Activated naive CD8-positive, alpha-beta T cell treated with anti-CD3 and anti-CD28 coated beads for 36 hours (primary cell): ENCODE data around the gene FAM78B. TPM values are rescaled to one million over a fixed set of nuclear protein-coding genes. Genes with fewer than 3 reads are reported as not detected.

Experiments used
- DNase-seq: peaks from one replicate; pipeline ENCODE4 v3.0.0; 2021
- H3K27ac Mint-ChIP-seq: one replicate; pipeline ENCODE4 v1.8.0; 2022; ENCODE audit warnings: mild to moderate bottlenecking, moderate library complexity, mixed read lengths
- H3K27me3 Mint-ChIP-seq: one replicate; pipeline ENCODE4 v1.8.0; 2022; ENCODE audit warnings: mild to moderate bottlenecking, mixed read lengths
- H3K36me3 Mint-ChIP-seq: one replicate; pipeline ENCODE4 v1.8.0; 2021; ENCODE audit warnings: mild to moderate bottlenecking, mixed read lengths
- H3K4me1 Mint-ChIP-seq: one replicate; pipeline ENCODE4 v1.8.0; 2021; ENCODE audit warnings: mixed read lengths
- H3K4me3 Mint-ChIP-seq: one replicate; pipeline ENCODE4 v1.8.0; 2022; ENCODE audit warnings: mild to moderate bottlenecking, moderate library complexity, mixed read lengths
- H3K9me3 Mint-ChIP-seq: one replicate; pipeline ENCODE4 v1.8.0; 2022; ENCODE audit warnings: mixed read lengths
- total RNA-seq, 2 experiments: library from RNA; stranded (reverse); gene quantifications; one replicate each; pipeline ENCODE4 v1.2.3, GENCODE V29; 2021

FAM78B gene, protein sequence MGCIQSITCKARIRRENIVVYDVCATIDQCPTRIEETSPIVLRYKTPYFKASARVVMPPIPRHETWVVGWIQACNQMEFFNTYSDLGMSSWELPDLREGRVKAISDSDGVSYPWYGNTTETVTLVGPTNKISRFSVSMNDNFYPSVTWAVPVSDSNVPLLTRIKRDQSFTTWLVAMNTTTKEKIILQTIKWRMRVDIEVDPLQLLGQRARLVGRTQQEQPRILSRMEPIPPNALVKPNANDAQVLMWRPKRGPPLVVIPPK
- total RNA-seq, result under 1 TPM; 0.62 to 0.74 TPM

DNA sequence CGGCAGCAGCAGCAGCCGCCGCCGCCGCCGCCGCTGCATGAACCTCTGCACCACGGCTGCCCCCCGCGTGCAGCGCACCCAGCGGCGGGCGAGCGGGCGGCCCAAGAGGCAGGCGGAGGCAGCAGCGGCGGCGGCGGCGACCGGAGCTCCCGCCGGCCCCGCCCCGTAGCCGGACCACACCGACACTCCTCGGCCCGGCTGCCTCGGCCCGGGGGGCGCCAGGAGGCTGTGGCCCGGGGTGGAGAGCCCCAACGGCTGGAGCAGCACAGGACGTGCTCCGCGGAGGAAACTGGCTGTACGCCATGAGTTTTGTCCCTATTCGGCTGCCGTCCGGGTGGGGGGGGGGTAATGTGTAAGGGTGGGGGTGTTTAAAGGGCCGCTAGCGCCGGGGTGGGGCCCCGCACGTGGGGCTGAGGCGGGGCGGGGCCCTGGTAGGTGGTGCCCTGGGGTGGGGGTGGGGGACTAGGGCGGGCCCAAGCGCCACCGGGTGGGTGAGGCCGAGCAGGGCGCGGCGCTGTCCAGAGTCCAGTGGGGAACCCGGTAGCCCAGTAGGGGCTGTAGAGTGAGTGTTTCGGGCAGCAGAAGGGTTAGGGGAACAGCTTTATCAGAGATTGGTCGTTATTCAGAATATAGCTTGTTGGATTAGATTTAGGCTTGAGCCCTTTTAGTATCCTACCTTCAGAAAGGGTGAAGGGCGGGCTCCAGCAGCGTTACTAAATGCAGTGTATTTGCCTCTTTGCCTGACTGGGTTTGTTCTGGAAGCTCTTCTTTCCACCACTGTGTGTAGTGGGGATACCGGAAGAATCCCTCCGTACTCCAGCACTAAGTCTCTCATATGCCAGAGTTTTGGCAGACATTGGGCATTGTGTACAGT, at the start of gene FAM78B:
TSS of gene FAM78B (minus strand) at position 304 of the 874 bp plus-strand sequence. CDS start 753 bp downstream, outside the sequence.
- no peaks in the 10 kb centered on the region for H3K36me3 Mint-ChIP-seq
- peak; percentile 66 for DNase-seq
- H3K4me3 Mint-ChIP-seq, result peak within 1 kb of the TSS; percentile 77
- H3K27me3 Mint-ChIP-seq, result peaks cover 51% of the 10 kb centered on the region
- peak within 1 kb of the TSS; percentile 17 for H3K27ac Mint-ChIP-seq
- no peaks in the 10 kb centered on the region for H3K9me3 Mint-ChIP-seq
- H3K4me1 Mint-ChIP-seq, result peaks cover 29% of the 10 kb centered on the region

DNA sequence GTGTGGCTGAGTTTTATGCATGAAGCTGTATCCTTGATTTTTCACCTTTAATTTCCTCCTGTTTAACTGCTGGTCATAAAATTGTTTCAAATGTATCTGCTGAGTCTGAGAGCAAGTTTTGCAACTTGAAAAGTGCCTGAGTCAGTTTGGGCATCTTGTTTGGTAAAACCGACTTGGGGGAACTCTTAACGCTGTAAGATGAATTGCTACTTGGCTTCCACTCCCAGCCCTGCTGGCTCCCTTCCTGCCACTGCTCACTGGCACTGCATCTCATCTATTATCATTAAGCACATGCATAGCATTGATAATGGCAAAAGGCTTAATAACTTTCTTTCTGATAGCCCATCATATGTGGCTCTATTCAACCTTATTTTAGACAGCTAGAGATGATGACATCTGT, 35.7 kb upstream of the FAM78B start:
- Mint-ChIP-seq H3K4me1 (no peaks in the 10 kb centered on the region), H3K27me3 (no peaks in the 10 kb centered on the region), H3K36me3 (no peaks in the 10 kb centered on the region), H3K27ac (no peak overlapping the region), H3K4me3 (no peak overlapping the region), H3K9me3 (no peaks in the 10 kb centered on the region)
- DNase-seq, result no peak

DNA sequence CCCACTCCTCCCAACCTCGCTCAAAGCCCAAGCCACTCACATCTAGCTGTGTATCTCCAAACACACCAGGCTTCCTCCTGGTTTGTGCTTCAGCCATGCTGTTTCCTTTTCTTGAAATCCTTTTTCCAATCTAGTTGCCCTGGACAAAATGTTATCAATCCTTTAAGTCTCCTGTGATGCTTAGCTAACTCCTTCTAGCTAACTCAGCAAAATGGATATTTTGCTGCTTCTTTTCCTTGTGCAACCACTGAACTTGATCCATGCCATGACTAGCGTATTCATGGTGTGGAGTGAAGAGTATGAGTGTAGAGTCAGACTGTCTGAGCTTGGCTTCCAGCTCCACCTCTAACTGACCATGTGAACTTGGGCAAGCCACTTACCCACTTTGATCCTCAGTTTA, 33.9 kb upstream of the FAM78B start:
- H3K27me3 Mint-ChIP-seq, result no peaks in the 10 kb centered on the region
- H3K9me3 Mint-ChIP-seq, result no peaks in the 10 kb centered on the region
- DNase-seq, result no peak
- H3K4me1 Mint-ChIP-seq, result no peaks in the 10 kb centered on the region
- H3K36me3 Mint-ChIP-seq, result no peaks in the 10 kb centered on the region
- H3K4me3 Mint-ChIP-seq, result no peak overlapping the region
- H3K27ac Mint-ChIP-seq, result no peak overlapping the region

DNA sequence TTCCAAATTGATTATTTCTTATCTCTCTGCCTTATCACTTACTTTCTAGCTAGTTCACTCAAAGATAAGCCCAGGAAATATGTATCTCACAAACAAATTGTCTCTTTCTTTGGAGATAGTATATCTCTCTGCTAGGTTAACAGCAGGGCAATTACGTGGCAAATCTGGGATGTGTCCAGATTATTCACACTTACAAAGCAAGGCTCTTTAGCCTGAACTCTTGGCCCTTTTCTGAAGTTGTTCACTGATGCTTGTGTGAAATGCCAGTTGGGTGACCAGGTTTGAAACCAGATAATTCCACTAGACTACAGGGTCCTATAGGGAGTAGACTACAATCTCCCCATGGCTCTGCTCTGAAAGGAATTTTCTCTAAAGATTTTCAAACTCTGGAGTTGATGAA, 30.8 kb upstream of the FAM78B start:
- no peaks in the 10 kb centered on the region for H3K27me3 Mint-ChIP-seq
- no peaks in the 10 kb centered on the region for H3K9me3 Mint-ChIP-seq
- no peaks in the 10 kb centered on the region for H3K36me3 Mint-ChIP-seq
- no peak overlapping the region for H3K4me3 Mint-ChIP-seq
- DNase-seq, result no peak
- H3K4me1 Mint-ChIP-seq, result no peaks in the 10 kb centered on the region
- H3K27ac Mint-ChIP-seq, result no peak overlapping the region

DNA sequence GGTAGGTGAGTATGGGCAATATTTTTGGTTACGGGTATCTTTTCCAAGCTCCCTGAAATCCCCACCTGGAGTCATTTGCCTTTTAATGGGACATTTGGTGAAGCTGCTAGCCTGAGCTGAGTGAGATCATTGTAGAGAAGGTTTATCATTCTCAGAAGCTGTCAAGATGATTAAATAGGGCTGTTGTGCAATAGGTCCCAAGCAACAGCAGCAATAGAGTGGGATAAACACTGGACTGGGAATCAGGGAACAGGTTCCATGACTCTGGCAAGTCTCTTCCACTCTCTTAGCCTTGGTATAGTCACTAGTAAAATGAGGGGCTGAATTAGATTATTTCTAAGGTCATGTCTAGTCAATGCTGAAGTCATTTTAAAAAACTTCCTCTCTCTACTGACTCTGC, 30.3 kb upstream of the FAM78B start:
- H3K4me3 Mint-ChIP-seq, result no peak overlapping the region
- no peaks in the 10 kb centered on the region for H3K27me3 Mint-ChIP-seq
- DNase-seq, result no peak
- no peak overlapping the region for H3K27ac Mint-ChIP-seq
- H3K9me3 Mint-ChIP-seq, result no peaks in the 10 kb centered on the region
- H3K36me3 Mint-ChIP-seq, result no peaks in the 10 kb centered on the region
- H3K4me1 Mint-ChIP-seq, result no peaks in the 10 kb centered on the region

DNA sequence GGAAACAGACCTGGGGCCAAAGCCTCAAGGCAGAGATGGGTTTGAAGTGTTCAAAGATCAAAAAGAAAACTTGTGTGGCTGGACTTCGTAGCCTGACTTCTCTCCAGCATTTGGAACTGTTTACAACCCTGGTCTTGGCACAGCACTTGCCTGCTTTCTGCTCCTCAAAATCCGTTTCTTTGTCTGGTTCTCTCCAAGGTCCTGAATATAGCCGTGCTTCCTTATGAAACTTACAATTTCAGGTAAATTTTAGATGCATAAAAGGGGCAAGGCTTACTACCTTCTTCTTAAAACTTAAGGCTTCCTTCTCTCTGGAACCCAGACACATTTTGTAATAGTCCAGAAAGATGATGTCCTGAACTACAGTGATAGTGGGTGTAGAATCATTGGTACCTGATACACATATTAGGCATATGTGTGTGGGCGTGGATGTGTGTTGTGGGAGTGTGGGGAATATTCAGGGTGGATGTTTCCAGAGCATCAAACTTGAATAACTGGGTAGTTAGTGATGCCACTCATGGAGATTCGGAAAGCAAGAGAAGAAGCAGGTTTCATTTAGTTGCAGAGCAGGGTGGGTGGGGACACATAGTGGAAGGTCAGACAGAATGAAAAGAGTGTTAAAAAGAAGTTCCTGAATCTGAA, 26.4 kb upstream of the FAM78B start:
- Mint-ChIP-seq H3K9me3 (no peaks in the 10 kb centered on the region), H3K27me3 (no peaks in the 10 kb centered on the region), H3K4me1 (no peaks in the 10 kb centered on the region), H3K36me3 (no peaks in the 10 kb centered on the region), H3K4me3 (no peak overlapping the region), H3K27ac (no peak overlapping the region)
- no peak for DNase-seq

DNA sequence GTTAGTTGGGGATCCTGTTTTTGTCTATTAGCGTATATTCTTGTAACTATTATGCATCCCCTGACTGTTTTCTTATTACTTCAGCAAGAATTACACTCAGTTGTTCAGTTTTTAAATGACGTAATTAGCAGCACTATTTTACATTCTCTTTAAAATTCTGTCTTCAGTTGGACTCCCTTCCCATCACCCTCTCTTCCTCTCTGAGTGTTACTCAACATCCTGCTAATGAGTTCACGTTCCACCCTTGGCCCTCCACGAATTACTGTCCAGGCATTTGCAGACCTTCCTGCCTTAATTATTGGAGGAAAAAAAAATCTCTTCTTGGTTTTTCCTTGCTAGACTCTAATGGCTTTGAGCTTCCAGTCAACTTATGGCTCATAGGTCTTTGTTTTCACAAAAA, 23.6 kb upstream of the FAM78B start:
- Mint-ChIP-seq H3K36me3 (no peaks in the 10 kb centered on the region), H3K9me3 (no peaks in the 10 kb centered on the region), H3K27me3 (no peaks in the 10 kb centered on the region), H3K4me3 (no peak overlapping the region), H3K4me1 (no peaks in the 10 kb centered on the region), H3K27ac (no peak overlapping the region)
- no peak for DNase-seq

DNA sequence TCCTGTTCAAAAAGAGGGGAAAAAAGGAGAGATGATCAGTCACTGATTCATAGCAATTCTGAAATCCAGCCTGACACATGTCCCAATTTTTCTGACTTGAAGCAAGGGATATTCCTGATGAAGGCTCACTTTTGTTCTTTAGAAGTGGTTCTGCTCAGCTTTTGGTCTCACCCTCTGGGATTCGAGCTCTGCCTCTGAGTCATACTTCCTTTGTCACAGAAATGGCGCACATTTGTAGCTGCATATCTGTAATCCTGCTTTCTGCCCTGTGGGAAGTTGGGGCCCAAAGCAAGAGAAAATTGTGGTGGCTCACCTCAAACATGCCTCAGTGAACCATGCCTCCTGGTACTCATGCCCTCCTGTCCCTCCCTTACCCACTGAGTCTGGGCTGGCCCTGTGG, 22.3 kb upstream of the FAM78B start:
- no peak overlapping the region for H3K4me3 Mint-ChIP-seq

DNA sequence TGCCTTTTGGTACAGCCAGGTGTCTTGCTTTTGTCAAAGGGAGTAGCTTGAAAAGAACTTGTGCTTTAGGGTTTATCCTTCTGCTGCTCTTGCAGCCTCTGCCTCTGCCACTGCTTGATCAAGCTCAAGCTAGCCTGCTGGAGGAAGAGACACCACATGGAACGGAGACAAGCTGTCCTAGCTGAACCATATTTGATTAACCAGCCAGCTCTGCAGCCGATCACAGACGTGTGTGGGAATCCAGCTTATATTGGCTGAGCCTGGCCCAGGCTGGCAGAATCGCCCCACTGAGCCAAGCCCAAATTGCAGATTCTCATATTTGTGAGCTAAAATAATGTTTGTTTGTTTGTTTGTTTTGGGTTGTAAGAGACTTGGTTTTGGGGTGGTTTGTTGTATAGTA, 18.7 kb upstream of the FAM78B start:
- Mint-ChIP-seq H3K4me1 (no peaks in the 10 kb centered on the region), H3K9me3 (no peaks in the 10 kb centered on the region), H3K36me3 (no peaks in the 10 kb centered on the region), H3K27me3 (peaks cover 13% of the 10 kb centered on the region), H3K4me3 (no peak overlapping the region), H3K27ac (no peak overlapping the region)
- DNase-seq, result no peak

More for the DNA sequence above, 22.3 kb upstream of the FAM78B start:
- Mint-ChIP-seq H3K36me3 (no peaks in the 10 kb centered on the region), H3K27ac (no peak overlapping the region), H3K27me3 (peaks cover 5% of the 10 kb centered on the region), H3K4me1 (no peaks in the 10 kb centered on the region), H3K9me3 (no peaks in the 10 kb centered on the region)
- no peak for DNase-seq

DNA sequence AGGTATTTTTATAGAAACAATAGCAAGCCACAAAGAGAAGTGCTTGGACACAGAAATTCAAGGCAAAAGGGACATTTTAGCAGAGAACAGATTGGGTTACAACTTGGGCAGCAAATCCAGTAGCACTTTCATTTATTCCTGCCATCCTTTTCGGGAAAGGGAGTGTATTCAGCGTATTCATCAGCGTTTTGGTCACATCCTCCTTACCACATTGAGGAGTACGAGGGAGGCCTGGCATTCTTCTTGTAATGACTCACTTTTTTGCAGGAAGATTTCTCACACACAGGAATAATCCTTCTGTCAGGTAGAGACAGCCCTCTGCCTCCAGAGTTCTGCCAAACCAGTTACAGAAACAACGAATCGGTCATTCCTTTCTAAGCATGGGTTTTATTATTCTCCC, 18.1 kb upstream of the FAM78B start:
- H3K4me3 Mint-ChIP-seq, result no peak overlapping the region
- H3K36me3 Mint-ChIP-seq, result no peaks in the 10 kb centered on the region
- peaks cover 13% of the 10 kb centered on the region for H3K27me3 Mint-ChIP-seq
- no peaks in the 10 kb centered on the region for H3K4me1 Mint-ChIP-seq
- no peaks in the 10 kb centered on the region for H3K9me3 Mint-ChIP-seq
- DNase-seq, result no peak
- H3K27ac Mint-ChIP-seq, result no peak overlapping the region

DNA sequence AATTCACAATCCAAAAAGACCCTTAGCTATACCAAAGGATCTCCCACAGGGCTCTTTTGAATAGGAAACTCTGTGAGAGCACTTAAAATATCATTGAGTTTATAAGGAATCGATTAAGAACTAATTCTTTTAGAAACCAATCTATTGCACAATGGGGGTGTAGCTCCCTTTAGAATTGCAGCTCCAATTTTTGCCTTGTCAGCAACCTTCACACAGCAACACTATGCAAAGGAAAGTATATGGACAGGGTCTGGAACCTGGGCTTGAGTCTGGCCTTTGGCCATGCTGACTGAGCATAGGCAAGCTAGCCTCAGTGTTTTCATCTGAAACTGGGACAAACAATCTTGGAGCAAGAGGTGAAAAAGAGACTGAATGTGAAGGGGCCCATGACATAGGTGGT, 17.2 kb upstream of the FAM78B start:
- no peaks in the 10 kb centered on the region for H3K4me1 Mint-ChIP-seq
- H3K9me3 Mint-ChIP-seq, result no peaks in the 10 kb centered on the region
- DNase-seq, result no peak
- H3K27me3 Mint-ChIP-seq, result peaks cover 15% of the 10 kb centered on the region
- no peak overlapping the region for H3K27ac Mint-ChIP-seq
- no peak overlapping the region for H3K4me3 Mint-ChIP-seq
- H3K36me3 Mint-ChIP-seq, result no peaks in the 10 kb centered on the region

DNA sequence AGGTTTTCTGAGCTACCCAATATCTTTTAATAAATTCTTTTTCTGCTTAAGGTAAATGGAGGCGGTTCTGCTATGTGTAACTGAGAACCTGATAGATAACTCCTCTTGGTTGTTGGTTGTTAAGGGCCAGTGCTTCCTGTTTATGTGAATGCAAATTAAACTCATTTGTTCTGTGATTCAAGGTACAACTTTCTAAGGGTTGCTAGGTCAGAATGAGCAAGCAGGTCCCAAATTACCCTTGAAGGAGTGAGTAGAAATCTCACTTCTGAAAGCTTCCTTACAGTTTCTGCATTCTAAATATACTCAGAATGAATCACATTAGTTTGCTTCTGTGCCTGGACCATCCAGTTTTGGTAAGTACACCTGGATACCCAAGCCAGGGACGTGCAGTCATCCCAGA, 15.5 kb upstream of the FAM78B start:
- Mint-ChIP-seq H3K36me3 (no peaks in the 10 kb centered on the region), H3K27ac (no peak overlapping the region), H3K27me3 (peaks cover 28% of the 10 kb centered on the region), H3K9me3 (no peaks in the 10 kb centered on the region), H3K4me3 (no peak overlapping the region), H3K4me1 (no peaks in the 10 kb centered on the region)
- no peak for DNase-seq

DNA sequence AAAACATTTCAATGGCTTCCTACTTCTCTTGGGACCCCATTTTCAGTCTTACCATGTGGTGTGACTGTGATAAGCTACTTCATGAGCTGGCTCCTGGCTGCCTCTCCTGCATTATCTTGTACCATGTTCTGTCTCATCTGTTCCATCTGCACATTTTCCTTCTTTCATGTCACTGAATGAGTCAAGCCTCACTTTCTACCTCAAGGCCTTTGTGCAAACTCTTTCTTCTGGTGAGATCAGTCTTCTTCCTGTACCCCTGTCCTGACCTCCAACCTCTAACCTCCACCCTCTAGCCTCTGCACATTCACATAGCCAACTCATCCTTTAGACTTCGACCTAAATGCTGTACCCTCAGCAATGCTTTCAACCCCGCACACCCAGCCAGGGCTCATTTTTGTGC, 9.6 kb upstream of the FAM78B start:
- no peak overlapping the region for H3K4me3 Mint-ChIP-seq
- no peak for DNase-seq
- H3K36me3 Mint-ChIP-seq, result no peaks in the 10 kb centered on the region
- peak overlapping the region; percentile 64 for H3K27ac Mint-ChIP-seq
- H3K4me1 Mint-ChIP-seq, result peaks cover 5% of the 10 kb centered on the region
- peaks cover 25% of the 10 kb centered on the region for H3K27me3 Mint-ChIP-seq
- H3K9me3 Mint-ChIP-seq, result no peaks in the 10 kb centered on the region

DNA sequence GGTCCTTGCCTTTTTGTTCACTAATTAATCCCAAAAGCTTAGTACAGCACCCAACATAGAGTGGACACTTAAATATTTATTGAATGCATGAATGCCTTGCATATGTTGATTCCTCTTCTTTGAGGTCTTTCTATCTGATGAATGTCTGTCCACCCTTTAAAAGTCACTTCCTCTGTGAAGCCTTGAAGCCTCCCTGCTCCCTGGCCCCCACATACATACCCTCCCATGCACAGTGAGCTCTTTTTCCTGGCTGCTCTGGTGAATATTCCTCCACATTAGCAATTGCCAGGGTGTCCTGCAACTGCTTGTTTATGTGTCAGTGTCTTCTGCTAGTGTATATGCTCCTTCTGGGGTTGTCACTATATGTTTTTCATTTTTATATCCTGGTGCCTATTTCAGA, 8.2 kb upstream of the FAM78B start:
- Mint-ChIP-seq H3K9me3 (no peaks in the 10 kb centered on the region), H3K4me1 (peaks cover 16% of the 10 kb centered on the region), H3K4me3 (no peak overlapping the region), H3K36me3 (no peaks in the 10 kb centered on the region), H3K27ac (no peak overlapping the region), H3K27me3 (peaks cover 25% of the 10 kb centered on the region)
- no peak for DNase-seq

DNA sequence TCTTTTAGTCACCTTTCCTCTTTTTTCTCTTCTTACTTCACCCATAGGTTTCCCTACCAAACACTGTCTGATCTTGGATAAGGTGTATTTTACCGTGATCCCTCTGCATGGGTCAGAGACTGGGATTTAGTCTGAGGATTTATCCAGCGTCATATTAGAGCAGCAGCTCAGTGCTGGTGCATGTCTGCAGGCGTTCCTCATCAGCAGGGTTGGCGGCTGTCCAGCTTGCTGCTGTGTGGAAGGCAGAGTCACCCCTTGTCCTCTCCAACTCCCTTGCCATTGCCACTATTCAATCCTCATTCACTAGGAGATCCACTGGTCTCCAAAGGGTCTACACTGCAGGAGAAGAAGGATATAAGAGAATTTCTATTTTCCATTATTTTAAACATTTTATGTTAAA, 7.3 kb upstream of the FAM78B start:
- H3K27ac Mint-ChIP-seq, result no peak overlapping the region
- H3K4me3 Mint-ChIP-seq, result no peak overlapping the region
- peaks cover 26% of the 10 kb centered on the region for H3K27me3 Mint-ChIP-seq
- H3K4me1 Mint-ChIP-seq, result peaks cover 20% of the 10 kb centered on the region
- no peaks in the 10 kb centered on the region for H3K36me3 Mint-ChIP-seq
- no peaks in the 10 kb centered on the region for H3K9me3 Mint-ChIP-seq
- no peak for DNase-seq
